Urothelium cell line (cell line): ENCODE measurements around the gene CREM.
A peak's percentile ranks its signal among the peaks of the same experiment; 100 is the strongest.
"Not testable (repeated sequence)": the region's sequence is repeated elsewhere in the genome, so short reads cannot be mapped to it uniquely, and the experiment has no call there.

Experiments used
- DNase-seq: peaks from one replicate; pipeline ENCODE4 v3.0.0; 2011; ENCODE audit warnings: low spot score, mixed read lengths
- FAIRE-seq: peaks from 2 replicates; lab custom pipeline; 2011; peaks lifted over from hg19 to GRCh38; lab: Jason Lieb, UNC

Gene CREM

GRCh38 chr10:35216956-35217355, 90.3 kb downstream of the CREM start:
- DNase-seq, FAIRE-seq: not testable (repeated sequence)

- FAIRE-seq = no peak
- DNase-seq = no peak
These were observed 90.8 kb downstream of the CREM start for GRCh38 chr10:35217455-35217854.

DNA sequence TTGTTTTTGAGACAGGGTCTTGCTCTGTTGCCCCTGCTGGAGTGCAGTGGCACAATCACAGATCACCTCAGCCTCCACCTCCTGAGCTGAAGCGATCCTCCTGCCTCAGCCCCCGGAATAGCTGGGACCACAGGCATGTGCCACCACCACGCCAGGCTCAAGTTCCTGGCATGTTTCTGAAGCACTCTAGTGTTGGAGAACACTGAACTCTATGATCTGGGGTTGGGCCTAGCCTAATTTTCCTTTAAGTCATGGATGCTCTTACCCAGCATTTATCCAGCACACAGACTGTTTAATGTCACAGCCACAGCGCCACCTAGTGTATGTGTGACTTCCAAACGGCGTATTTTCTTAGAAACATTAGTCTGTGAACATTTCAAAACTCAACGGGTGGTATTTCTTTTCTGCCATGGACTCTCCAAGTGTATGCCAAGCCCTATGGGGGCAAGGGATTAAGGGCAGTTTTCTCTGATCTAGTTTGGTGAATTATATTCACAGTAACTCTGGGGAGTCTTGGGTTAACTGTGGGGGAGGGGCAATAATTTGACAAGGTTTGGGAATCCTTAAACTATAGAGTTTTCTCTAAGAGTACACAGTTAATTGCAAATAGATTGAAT, 91.8 kb downstream of the CREM start:
- no peak for FAIRE-seq
- peak; percentile 66 for DNase-seq

- DNase-seq (no peak), FAIRE-seq (no peak)
These were observed 92.6 kb downstream of the CREM start for GRCh38 chr10:35219292-35219691.

DNA sequence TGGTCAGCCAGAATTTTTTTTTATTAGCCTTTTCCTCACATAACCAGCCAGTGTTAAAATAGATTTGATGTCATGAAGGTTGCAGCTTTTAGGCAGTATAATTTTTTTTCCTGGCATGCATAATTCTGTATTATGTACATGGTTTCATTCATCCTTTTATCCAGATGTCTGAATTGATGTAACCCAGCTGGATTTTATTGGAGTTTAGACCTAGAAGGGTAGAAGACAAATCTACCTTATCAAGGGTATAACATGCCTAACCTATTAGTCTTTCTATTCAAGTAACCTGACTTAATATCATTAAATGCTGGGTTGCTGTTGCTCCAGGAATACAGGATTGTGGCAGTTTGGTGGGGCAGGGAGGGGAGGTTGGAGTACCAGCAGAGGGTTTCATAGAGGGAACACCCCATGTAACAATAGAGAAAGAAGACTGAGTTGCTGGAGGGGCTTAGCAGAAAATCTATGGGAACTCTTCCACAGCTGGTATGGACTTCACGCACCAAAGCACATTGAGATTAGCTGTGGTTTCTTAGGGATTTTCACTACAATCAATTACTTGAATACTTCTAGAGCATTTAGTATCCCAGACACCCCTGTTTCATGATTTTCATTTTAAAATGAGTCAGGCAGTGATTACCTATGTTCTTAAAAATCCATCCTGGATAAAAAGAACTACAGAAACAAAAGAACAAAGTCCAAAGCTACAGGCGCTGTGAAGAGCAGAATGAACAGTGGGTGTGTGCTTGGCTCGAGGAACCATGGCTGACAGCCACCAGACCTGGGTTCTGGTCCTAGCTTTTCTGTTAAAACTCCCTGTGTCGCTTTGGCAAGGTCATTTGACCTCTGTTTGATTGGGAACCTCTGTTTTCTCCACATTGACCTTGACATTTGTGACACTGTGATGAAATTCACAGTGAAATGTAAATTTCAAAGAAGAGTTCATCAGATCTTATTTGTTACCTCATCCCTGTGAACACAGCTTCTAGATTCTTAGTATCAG, 93.5 kb downstream of the CREM start:
- DNase-seq (no peak), FAIRE-seq (no peak)

DNA sequence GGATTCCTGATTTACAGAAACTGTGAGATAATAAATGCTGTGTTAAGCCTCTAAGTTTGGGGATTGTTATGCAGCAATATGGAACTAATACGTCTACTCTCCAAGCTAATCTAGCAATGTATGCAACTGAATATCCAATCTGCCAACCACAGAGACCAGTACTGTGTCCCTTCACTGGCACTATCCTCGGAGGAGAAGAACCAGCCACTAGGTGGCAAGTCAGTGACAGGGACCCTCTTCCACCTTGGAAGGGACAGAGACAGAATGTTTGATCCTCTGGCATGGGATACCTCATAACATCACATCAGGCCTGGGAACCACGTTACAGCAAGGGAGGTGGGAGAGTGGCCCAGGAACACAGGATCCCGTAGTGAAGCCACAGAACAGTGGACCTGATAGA, 96.4 kb downstream of the CREM start:
- FAIRE-seq = no peak
- no peak for DNase-seq

GRCh38 chr10:35224045-35224740, 97.5 kb downstream of the CREM start:
- FAIRE-seq = no peak
- DNase-seq = no peak

GRCh38 chr10:35225204-35225603, 98.6 kb downstream of the CREM start:
- FAIRE-seq (no peak), DNase-seq (no peak)

GRCh38 chr10:35226507-35226906, 99.9 kb downstream of the CREM start:
- DNase-seq (no peak), FAIRE-seq (no peak)

GRCh38 chr10:35228058-35228457, 101.4 kb downstream of the CREM start:
- FAIRE-seq (no peak), DNase-seq (no peak)

- FAIRE-seq (no peak), DNase-seq (no peak)
These were observed 105.0 kb downstream of the CREM start for GRCh38 chr10:35231646-35232045.

DNA sequence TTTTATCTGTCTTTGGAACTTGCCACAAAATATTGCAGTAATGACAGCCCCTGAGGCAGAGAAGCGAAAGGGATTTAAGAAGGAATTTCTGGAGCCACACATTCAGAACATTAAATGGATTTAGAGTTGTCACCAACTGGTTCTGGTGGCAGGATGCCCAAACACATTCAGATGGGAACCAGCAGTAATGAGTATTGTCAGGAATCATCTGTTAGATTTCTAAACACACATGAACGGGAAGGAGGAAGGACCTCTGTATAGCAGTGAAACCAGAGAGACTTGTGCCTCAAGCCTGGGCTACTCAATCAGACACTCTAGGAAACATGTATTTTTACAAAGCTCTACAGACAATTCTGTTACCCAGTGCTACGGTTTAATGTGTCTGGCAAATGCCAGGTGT, 105.9 kb downstream of the CREM start:
- FAIRE-seq (no peak), DNase-seq (no peak)

DNA sequence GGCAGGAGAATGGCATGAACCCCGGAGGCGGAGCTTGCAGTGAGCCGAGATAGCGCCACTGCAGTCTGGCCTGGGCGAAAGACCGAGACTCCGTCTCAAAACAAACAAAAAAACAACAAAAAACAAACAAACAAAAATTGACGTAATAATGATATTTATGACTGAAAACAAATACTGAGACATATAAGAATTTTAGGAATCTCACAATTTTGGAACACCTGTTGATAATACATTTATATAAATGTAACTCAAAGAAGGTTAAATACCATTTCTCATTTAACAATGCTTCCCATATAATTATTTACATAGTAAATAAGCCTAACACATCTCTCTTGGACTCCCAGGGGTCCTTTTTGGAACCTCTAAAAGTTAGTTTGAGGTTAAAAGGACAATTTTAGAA, 107.4 kb downstream of the CREM start:
- no peak for FAIRE-seq
- DNase-seq = no peak

DNA sequence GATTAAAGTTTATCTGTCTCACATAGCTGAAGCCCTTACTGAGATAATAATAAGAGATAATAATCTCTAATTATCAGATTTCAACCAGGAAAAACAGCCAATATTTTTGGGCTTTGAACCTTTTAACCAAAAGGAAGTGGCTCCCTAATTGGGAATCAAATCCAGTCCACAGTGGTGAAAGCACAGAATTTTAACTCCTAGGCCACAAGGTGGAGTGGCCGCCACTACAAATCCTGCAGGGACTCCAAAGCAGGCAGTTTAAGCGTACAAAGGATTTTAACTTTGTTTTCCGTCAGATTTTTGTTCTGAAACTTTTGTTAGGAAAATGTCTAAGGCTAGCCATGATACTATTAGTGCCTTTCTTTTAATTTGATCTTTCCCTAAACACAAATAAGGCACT, 110.1 kb downstream of the CREM start:
- FAIRE-seq = no peak
- no peak for DNase-seq

DNA sequence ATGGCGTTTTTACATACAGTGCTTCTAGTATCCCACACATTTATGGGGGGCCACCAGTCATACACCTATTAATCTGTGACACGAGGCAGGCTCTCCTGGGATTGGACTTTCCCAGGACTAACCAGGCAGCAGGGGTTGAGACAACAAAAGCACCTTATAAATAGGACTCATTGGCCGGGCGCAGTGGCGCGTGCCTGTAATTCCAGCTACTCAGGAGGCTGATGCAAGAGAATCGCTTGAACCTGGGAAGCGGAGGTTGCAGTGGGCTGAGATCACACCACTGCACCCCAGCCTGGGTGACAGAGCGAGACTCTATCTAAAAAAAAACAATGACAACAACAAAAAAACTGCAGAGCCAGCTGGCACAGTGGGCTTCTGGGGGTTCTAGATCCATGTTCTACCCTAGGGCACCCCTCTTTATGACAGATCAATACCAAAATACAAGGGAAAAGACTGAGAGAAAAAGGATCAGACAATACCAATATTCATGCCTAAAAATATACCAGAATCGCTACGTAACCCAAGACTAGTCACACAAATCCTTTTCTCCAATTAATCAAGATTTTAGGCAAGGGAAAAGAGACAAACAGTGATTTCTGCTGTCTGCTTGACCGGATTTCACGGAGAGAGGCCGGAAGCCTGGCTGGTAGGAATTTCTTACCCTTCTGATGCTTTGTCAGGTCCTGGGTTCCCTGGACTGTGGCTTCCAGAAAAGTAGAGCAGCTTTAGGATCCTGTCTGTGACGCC, 111.3 kb downstream of the CREM start:
- FAIRE-seq (no peak), DNase-seq (no peak)

- DNase-seq (no peak), FAIRE-seq (no peak)
These were observed 117.9 kb downstream of the CREM start for GRCh38 chr10:35244549-35244948.

GRCh38 chr10:35246770-35247343, 120.2 kb downstream of the CREM start:
- DNase-seq (no peak), FAIRE-seq (no peak)

- no peak for FAIRE-seq
These were observed 124.9 kb downstream of the CREM start for GRCh38 chr10:35251373-35252100.

GRCh38 chr10:35257057-35257983, 130.7 kb downstream of the CREM start:
- FAIRE-seq (no peak), DNase-seq (no peak)

More at GRCh38 chr10:35251373-35252100, 124.9 kb downstream of the CREM start:
- no peak for DNase-seq
